Measurements from ENCODE around the gene PVALEF. TPM values are rescaled to one million over a fixed set of nuclear protein-coding genes. Genes with fewer than 3 reads are reported as not detected.

PVALEF gene
- total and polyA plus RNA-seq, 9 donors = not detected

- no peaks in the 10 kb centered on the region for H3K9me3 ChIP-seq
- intact Hi-C loops (cut with DNase I) = no loop called here
- TF ChIP-seq EP300 (IDR thresholded peaks at IDR 0.05) (no peak), CTCF (IDR thresholded peaks at IDR 0.05) (no peak), POLR2A (IDR thresholded peaks at IDR 0.05) (no peak)
- 67 to 75% (median 73%) methylated on average over 6 to 14 of the region's 14 CpGs for WGBS, 3 donors
- no peak overlapping the region for H3K27ac ChIP-seq
- H3K4me3 ChIP-seq = no peak overlapping the region
- no peak for DNase-seq
- no peaks in the 10 kb centered on the region for H3K4me1 ChIP-seq (ENCODE audit: insufficient read depth)
- no peaks in the 10 kb centered on the region for H3K36me3 ChIP-seq
- no peaks in the 10 kb centered on the region for H3K27me3 ChIP-seq
These were observed 35.5 kb upstream of the PVALEF start for GRCh38 chr17:81129711-81130367.

GRCh38 chr17:81130385-81131361 is 34.6 kb upstream of the PVALEF start:
- Histone ChIP-seq H3K4me1 (ENCODE audit: insufficient read depth) (no peaks in the 10 kb centered on the region), H3K4me3 (no peak overlapping the region), H3K27me3 (no peaks in the 10 kb centered on the region), H3K36me3 (no peaks in the 10 kb centered on the region), H3K27ac (no peak overlapping the region), H3K9me3 (no peaks in the 10 kb centered on the region)
- no peak for DNase-seq
- WGBS, 3 donors = 77 to 84% (median 79%) methylated on average over 21 to 41 of the region's 41 CpGs
- TF ChIP-seq POLR2A (IDR thresholded peaks at IDR 0.05) (no peak), EP300 (IDR thresholded peaks at IDR 0.05) (no peak), CTCF (IDR thresholded peaks at IDR 0.05) (no peak)
- intact Hi-C loops (cut with DNase I) = no loop called here

GRCh38 chr17:81131486-81132196 is 33.7 kb upstream of the PVALEF start:
- H3K4me3 ChIP-seq = no peak overlapping the region
- no peaks in the 10 kb centered on the region for H3K27me3 ChIP-seq

More at GRCh38 chr17:81131486-81132196, 33.7 kb upstream of the PVALEF start:
- Histone ChIP-seq H3K4me1 (ENCODE audit: insufficient read depth) (no peaks in the 10 kb centered on the region), H3K9me3 (no peaks in the 10 kb centered on the region), H3K36me3 (no peaks in the 10 kb centered on the region), H3K27ac (no peak overlapping the region)
- TF ChIP-seq POLR2A (IDR thresholded peaks at IDR 0.05) (no peak), CTCF (IDR thresholded peaks at IDR 0.05) (no peak)
- intact Hi-C loops (cut with DNase I) = no loop called here
- no peak for DNase-seq
- 84 to 89% (median 86%) methylated on average over 14 of the region's 14 CpGs for WGBS, 3 donors
